Muscle layer of duodenum (tissue), 2 donors: ENCODE measurements around the gene MCRIP2.

ENCODE experiments used
- H3K27ac ChIP-seq: one replicate; pipeline ENCODE4 v1.7.0; 2013; ENCODE audit warnings: mild to moderate bottlenecking, low read length
- H3K27me3 ChIP-seq: one replicate; pipeline ENCODE4 v1.7.0; 2013; ENCODE audit warnings: low read depth, mild to moderate bottlenecking, control low read depth, low read length
- H3K36me3 ChIP-seq, 2 donors: one replicate each; pipeline ENCODE4 v1.7.0; 2013; ENCODE audit warnings: low read length in 2 of 2, control low read depth in 1 of 2, mild to moderate bottlenecking in 1 of 2; ENCODE audit not compliant: insufficient read depth in 2 of 2, control insufficient read depth in 1 of 2
- H3K4me1 ChIP-seq, 2 donors: one replicate each; pipeline ENCODE4 v1.7.0; 2013; ENCODE audit warnings: low read length in 2 of 2, mild to moderate bottlenecking in 2 of 2, control low read depth in 1 of 2, moderate library complexity in 1 of 2; ENCODE audit not compliant: insufficient read depth in 2 of 2, control insufficient read depth in 1 of 2
- H3K4me3 ChIP-seq, 2 donors: one replicate each; pipeline ENCODE4 v1.7.0; 2013; ENCODE audit warnings: low read length in 2 of 2, low read depth in 1 of 2, mild to moderate bottlenecking in 1 of 2
- H3K9me3 ChIP-seq, 2 donors: one replicate each; pipeline ENCODE4 v1.7.0; 2013; ENCODE audit warnings: low read length in 2 of 2, control low read depth in 1 of 2, mild to moderate bottlenecking in 1 of 2; ENCODE audit not compliant: control insufficient read depth in 1 of 2
- donor health status: healthy.

Gene MCRIP2

GRCh38 chr16:675884-676564 is 34.4 kb downstream of the MCRIP2 start:
- H3K36me3 ChIP-seq: peaks cover 4 to 30% of the 10 kb centered on the region in 2 donors
- H3K9me3 ChIP-seq: no peaks in the 10 kb centered on the region
- H3K27ac ChIP-seq: no peak overlapping the region
- H3K4me1 ChIP-seq: peaks cover 0 to 21% of the 10 kb centered on the region in 2 donors
- no peaks in the 10 kb centered on the region for H3K27me3 ChIP-seq
- H3K4me3 ChIP-seq: no peak overlapping the region

- H3K36me3 ChIP-seq: peaks cover 4 to 27% of the 10 kb centered on the region in 2 donors
- H3K4me1 ChIP-seq: peaks cover 5 to 26% of the 10 kb centered on the region in 2 donors
- no peak overlapping the region for H3K4me3 ChIP-seq
- H3K27ac ChIP-seq: no peak overlapping the region
- H3K9me3 ChIP-seq: no peaks in the 10 kb centered on the region
- no peaks in the 10 kb centered on the region for H3K27me3 ChIP-seq
Measured at GRCh38 chr16:676565-676902, 34.9 kb downstream of the MCRIP2 start.

DNA sequence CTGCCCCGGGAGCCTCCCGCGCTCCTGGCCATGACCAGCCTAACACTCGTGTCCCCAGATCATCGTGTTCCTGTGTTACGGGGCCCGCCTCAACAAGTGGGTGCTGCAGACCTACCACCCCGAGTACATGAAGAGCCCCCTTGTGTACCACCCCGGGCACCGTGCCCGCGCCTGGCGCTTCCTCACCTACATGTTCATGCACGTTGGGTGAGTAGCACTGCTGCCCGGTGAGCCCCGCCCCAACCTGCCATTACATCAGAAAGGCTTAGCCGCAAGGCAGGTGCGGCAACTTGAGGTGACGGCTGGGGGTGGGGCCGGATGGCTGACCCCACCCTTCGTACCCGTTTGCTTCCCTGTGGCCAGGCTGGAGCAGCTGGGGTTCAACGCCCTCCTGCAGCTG is 35.3 kb downstream of the MCRIP2 start:
- Histone ChIP-seq H3K36me3 (peaks cover 4 to 27% of the 10 kb centered on the region in 2 donors), H3K27ac (no peak overlapping the region), H3K27me3 (no peaks in the 10 kb centered on the region), H3K4me3 (no peak overlapping the region), H3K9me3 (no peaks in the 10 kb centered on the region), H3K4me1 (peaks cover 7 to 30% of the 10 kb centered on the region in 2 donors)

DNA sequence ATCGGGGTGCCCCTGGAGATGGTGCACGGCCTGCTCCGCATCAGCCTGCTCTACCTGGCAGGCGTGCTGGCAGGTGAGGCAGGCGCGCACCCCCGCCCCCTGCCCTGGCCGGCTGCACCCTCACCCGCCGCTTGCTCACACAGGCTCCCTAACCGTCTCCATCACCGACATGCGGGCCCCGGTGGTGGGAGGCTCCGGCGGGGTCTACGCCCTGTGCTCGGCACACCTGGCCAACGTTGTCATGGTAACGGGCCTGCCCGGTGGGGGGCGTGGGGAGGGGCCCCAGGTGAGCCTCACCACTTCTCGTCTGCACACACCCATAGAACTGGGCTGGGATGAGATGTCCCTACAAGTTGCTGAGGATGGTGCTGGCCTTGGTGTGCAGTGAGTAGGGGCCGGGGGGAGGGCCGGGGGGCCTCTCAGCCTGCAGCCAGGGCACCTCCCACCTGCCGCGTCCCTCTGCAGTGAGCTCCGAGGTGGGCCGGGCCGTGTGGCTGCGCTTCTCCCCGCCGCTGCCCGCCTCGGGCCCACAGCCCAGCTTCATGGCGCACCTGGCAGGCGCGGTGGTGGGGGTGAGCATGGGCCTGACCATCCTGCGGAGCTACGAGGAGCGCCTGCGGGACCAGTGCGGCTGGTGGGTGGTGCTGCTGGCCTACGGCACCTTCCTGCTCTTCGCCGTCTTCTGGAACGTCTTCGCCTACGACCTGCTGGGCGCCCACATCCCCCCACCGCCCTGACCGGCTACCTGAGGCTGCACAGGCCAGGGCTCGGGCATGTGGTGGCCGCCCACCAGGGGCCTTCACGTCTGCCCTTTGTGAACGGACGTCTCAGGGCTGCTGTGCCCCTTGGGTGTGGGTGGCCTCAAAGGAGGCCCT is 35.9 kb downstream of the MCRIP2 start:
- Histone ChIP-seq H3K27me3 (no peaks in the 10 kb centered on the region), H3K27ac (no peak overlapping the region), H3K9me3 (no peaks in the 10 kb centered on the region), H3K4me1 (peaks cover 7 to 37% of the 10 kb centered on the region in 2 donors), H3K4me3 (no peak overlapping the region), H3K36me3 (peaks cover 5 to 27% of the 10 kb centered on the region in 2 donors)

DNA sequence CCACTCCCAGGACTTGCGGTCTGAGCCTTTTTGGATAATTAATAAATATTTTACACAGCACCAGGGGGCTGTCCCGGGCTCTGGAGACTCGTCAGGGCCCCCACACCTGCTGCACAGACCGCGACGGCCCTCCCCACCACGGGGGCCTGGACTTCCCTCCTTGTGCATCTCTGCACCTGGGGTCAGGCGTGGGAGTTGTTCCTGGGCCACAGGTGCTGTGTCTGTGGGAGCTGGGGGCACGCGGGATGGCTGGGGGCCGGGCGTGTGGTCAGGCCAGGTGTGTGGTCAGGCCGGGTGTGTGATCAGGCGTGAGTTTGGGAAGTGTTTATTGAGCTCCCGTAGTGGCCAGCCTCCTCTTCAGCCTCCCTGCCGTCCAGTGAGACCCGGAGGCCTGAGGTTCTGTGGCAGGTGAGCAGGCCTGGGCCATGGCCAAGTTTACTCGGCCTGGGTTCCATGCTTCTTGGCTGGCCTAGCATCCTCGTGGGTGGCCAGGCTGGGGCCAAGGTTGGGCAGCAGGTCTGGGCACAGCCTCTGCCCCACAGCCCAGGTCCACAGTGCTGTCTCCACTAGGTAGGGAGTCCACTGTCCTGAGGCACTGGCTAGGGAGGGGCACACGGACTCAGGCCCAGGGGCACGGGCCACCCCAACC is 36.7 kb downstream of the MCRIP2 start:
- no peaks in the 10 kb centered on the region for H3K27me3 ChIP-seq
- peaks cover 5 to 24% of the 10 kb centered on the region in 2 donors for H3K36me3 ChIP-seq
- H3K4me1 ChIP-seq: peaks cover 7 to 44% of the 10 kb centered on the region in 2 donors
- H3K4me3 ChIP-seq: no peak overlapping the region
- H3K9me3 ChIP-seq: no peaks in the 10 kb centered on the region
- no peak overlapping the region for H3K27ac ChIP-seq

DNA sequence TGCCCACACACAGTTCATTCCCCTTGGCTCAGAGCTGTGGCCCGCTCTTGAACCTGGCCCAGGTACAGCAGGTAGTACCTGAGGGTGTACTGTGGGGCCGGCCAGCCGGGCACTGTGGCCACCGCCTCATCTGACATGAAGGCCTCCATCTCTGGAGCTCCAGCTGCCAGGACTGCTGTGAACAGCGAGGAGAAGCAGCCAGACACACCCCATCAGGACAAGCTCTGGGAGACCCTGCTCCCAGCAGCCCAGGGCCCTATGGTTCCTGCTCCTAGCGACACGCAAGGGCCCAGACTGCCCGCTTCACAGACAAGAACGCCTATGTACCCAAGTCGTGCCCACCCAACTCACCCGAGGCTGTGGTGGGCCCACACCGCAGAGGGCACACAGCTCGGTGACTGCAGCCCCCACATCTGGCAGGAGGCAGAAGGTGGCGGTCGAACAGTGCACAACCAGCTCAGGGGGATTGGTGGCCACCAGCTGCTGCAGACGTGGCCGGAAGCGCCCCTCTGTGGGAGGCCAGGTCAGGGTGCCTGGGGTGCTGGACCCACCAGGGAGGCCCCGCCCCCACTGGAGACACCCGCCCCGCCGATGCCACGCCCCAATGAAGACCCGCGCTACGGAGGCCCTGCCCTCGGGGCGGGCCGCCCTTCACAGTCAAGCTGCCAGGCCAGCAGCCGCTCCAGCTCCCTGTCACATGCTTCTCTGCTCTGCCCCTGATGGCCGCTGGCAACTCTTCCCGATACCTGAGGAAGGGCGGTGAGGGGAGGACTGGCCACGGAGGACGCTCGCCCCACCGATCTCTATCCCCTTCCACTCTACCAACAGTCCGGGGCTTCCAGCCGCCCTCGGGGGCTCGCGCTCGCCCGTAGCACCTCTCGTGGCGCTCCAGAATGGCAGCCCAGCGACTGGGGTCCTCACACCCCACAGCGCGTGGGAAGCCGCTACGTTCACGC is 37.5 kb downstream of the MCRIP2 start:
- Histone ChIP-seq H3K27ac (no peak overlapping the region), H3K4me1 (peaks cover 7 to 50% of the 10 kb centered on the region in 2 donors), H3K27me3 (no peaks in the 10 kb centered on the region), H3K36me3 (peaks cover 5 to 17% of the 10 kb centered on the region in 2 donors), H3K4me3 (peak overlapping the region; percentile 42 to 85), H3K9me3 (no peaks in the 10 kb centered on the region)

DNA sequence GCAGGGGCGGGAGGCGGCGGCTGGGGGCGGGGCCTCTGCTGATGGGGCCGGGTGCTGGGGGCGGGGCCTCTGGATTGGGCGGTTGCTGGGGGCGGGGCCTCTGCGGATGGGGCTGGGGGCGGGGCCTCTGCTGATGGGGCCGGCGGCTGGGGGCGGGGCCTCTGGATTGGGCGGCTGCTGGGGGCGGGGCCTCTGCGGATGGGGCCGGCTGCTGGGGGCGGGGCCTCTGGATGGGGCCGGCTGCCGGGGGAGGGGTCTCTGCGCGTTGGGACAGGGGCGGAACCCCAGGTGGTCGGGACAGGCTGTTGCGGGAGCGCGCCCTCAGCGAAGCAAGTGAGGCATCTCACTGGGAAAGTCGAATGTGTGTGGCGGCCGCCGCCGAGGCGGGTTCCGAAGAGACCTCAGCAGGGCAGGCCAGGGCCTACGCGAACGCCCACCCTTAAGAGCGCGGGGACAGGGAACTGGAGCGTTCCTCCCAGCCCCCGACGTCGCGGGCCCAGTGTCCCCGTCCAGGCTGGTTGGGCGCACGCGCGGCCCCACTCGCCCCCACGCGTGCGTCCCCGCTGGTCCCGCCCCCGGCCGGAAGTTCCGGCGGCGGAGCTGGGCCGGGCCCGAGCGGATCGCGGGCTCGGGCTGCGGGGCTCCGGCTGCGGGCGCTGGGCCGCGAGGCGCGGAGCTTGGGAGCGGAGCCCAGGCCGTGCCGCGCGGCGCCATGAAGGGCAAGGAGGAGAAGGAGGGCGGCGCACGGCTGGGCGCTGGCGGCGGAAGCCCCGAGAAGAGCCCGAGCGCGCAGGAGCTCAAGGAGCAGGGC is 38.4 kb downstream of the MCRIP2 start, which contains the start of gene STUB1:
STUB1 (plus strand) TSS at position 597 of the 811 bp plus-strand sequence; CDS start at position 713, 116 bp downstream.
- H3K4me1 ChIP-seq: peaks cover 7 to 47% of the 10 kb centered on the region in 2 donors

GRCh38 chr16:680625-680945 is 39.0 kb downstream of the MCRIP2 start:
- Histone ChIP-seq H3K36me3 (peaks cover 5 to 17% of the 10 kb centered on the region in 2 donors), H3K4me3 (peak overlapping the region; percentile 68 to 85), H3K4me1 (peaks cover 7 to 48% of the 10 kb centered on the region in 2 donors), H3K9me3 (no peaks in the 10 kb centered on the region), H3K27me3 (no peaks in the 10 kb centered on the region), H3K27ac (no peak overlapping the region)

More for the DNA sequence above, 38.4 kb downstream of the MCRIP2 start, which contains the start of gene STUB1:
- H3K27me3 ChIP-seq: no peaks in the 10 kb centered on the region
- no peaks in the 10 kb centered on the region for H3K9me3 ChIP-seq
- H3K4me3 ChIP-seq: peak within 1 kb of the TSS; percentile 68 to 85
- H3K27ac ChIP-seq: no peak within 1 kb of the TSS
- H3K36me3 ChIP-seq: peaks cover 5 to 17% of the 10 kb centered on the region in 2 donors

- Histone ChIP-seq H3K27ac (no peak overlapping the region), H3K36me3 (peaks cover 5 to 19% of the 10 kb centered on the region in 2 donors), H3K27me3 (no peaks in the 10 kb centered on the region), H3K4me3 (peak overlapping the region; percentile 68 to 85), H3K4me1 (peaks cover 7 to 50% of the 10 kb centered on the region in 2 donors), H3K9me3 (no peaks in the 10 kb centered on the region)
Measured at GRCh38 chr16:680967-681745, 39.5 kb downstream of the MCRIP2 start.
